Mesodermal cell (in vitro differentiated cells): ENCODE results near the gene CALML4. TPM values are rescaled to one million over a fixed set of nuclear protein-coding genes. Genes with fewer than 3 reads are reported as not detected.
"Not testable (repeated sequence)": the region's sequence is repeated elsewhere in the genome, so short reads cannot be mapped to it uniquely, and the experiment has no call there.

Experiments
- H3K27ac ChIP-seq: 2 replicates; pipeline ENCODE4 v1.7.0; 2013; ENCODE audit warnings: mild to moderate bottlenecking, low read depth, low read length, moderate library complexity; ENCODE audit not compliant: severe bottlenecking
- H3K36me3 ChIP-seq: 2 replicates; pipeline ENCODE4 v1.7.1; 2013; ENCODE audit warnings: mild to moderate bottlenecking, low read length, moderate library complexity; ENCODE audit not compliant: control insufficient read depth, insufficient read depth
- H3K4me1 ChIP-seq: one replicate; pipeline ENCODE4 v1.7.1; 2013; ENCODE audit warnings: mild to moderate bottlenecking, low read length; ENCODE audit not compliant: insufficient read depth, control insufficient read depth, poor library complexity, severe bottlenecking
- H3K4me3 ChIP-seq: 2 replicates; pipeline ENCODE4 v1.7.0; 2013; ENCODE audit warnings: low read length, control low read depth, mild to moderate bottlenecking; ENCODE audit not compliant: insufficient read depth, poor library complexity, severe bottlenecking; ENCODE audit errors: extremely low read depth
- H3K9me3 ChIP-seq: 2 replicates; pipeline ENCODE4 v1.7.1; 2013; ENCODE audit warnings: mild to moderate bottlenecking, low read length, moderate library complexity; ENCODE audit not compliant: control insufficient read depth
- whole genome bisulfite sequencing, 2 experiments: methylation state at CpG; one replicate each; pipeline ENCODE4 v1.1.5; 2013; ENCODE audit warnings: missing lambda C conversion rate in 2 of 2; ENCODE audit not compliant: insufficient coverage in 2 of 2; 5-methylcytosine and 5-hydroxymethylcytosine counted together
- polyA plus RNA-seq, 2 experiments: library from polyadenylated mRNA; stranded (reverse); fragments of 50-300 nt; gene quantifications; one replicate each; pipeline ENCODE4 v1.2.3, GENCODE V29; 2013

Gene CALML4, protein sequence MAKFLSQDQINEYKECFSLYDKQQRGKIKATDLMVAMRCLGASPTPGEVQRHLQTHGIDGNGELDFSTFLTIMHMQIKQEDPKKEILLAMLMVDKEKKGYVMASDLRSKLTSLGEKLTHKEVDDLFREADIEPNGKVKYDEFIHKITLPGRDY
- polyA plus RNA-seq (2013, experiment 1 of 2), result 8.8 TPM
- polyA plus RNA-seq (2013, experiment 2 of 2), result 5.1 TPM

DNA sequence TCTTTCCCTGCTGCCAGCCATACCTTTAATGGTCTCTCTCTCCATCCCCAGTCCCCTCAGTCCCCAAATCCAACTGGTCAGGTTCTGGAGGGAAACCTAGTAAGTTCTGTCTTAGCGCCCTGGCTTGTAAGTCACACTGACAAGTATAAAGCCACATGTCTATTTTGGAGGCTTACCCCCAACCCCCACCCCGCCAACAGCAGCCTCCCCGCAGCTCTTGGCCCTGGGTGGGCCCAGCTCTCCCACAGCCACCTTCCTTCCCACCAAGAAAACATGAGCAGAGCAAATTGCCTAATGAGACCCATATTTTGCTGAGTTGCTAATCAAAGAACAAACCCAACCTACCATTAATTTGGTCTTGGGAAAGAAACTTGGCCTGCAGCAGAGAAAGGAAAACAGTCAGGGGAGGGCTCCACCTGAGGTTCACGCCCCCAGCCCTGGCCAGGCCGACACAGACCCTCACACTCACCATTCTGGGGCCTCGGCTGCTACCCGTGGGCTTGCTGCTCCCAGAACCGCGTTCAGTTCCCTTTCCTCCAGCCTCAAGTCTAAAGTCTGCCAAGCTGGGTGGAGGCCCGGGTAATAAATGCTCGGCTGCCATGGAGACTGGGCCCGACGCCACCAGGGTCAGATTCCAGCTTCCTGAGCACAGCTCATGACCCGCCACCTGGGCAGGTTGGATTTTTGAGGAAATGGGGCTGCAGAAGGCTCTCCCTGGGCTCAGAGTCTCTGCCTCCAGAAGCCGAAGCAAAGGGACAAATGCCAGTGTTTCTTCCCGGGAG is at the start of gene CALML4:
CALML4 (minus strand) TSS at position 557 of the 782 bp plus-strand sequence; CDS start at position 472, 85 bp downstream.
- Histone ChIP-seq H3K9me3 (no peaks in the 10 kb centered on the region), H3K27ac (no peak within 1 kb of the TSS), H3K4me1 (peaks cover 11% of the 10 kb centered on the region), H3K4me3 (no peak within 1 kb of the TSS), H3K36me3 (no peaks in the 10 kb centered on the region)
- 89 to 95% methylated on average over 12 to 13 of the region's 16 CpGs for WGBS, 2 experiments

DNA sequence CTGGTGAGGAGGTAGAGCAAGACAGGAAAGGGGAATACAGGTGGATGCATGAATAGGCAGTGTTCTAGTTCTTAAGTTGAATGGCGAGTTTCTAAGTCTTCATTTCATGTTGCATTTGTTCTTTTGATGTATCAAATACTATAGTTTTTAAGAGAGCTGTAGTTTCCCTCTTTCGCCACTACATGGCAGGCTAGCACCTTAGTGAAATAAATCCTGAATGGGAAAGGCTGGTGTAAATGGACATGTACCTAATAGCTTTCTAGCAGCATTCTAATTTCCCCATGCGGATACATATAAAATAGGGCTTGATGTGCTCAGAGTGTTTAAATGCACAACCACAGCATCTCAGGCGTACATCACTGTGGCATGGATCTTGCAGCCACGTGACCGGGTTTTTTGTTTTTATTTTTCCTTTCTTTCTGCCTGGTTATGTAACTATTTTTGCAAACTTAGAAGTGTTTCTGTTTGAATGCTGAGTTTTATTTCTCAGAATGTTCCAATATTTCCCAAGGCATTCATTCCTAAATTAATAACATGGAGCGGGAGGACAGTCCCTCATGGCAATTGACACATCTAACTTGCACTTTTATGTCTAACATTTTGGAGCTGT is 47.9 kb upstream of the CALML4 start:
- Histone ChIP-seq H3K36me3 (no peaks in the 10 kb centered on the region), H3K4me1 (peaks cover 4% of the 10 kb centered on the region), H3K27ac (no peak overlapping the region), H3K4me3 (no peak overlapping the region), H3K9me3 (peaks cover 2% of the 10 kb centered on the region)
- WGBS, 2 experiments, result 27 to 71% methylated on average over 1 to 3 of the region's 7 CpGs

DNA sequence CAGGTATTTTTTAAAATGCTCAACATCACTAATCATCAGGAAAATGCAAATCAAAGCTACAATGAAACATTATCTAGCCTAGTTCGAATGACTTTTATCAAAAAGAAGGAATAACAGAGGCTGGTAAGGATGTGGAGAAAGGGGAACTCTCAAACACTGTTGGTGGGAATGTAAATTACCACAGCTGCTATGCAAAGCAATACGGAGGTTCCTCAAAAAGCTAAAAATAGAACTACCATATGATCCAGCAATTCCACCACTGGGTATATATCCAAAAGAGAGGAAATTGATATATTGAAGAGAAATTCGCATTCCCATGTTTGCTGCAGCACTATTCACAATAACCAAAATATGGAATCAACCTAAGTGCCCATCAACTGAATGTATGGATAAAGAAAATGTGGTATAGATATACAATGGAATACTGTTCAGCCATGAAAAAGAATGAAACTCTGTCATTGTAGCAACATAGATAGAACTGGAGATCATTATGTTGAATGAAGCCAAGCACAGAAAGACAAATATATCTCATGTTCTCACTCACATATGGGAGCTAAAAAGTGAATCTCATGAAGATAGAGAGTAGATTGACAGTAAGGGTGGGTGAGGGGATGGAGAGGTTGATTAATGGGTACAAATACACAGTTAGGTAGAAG is 44.1 kb upstream of the CALML4 start:
- Histone ChIP-seq H3K4me1 (no peaks in the 10 kb centered on the region), H3K27ac (no peak overlapping the region), H3K4me3 (no peak overlapping the region), H3K36me3 (no peaks in the 10 kb centered on the region), H3K9me3 (peaks cover 3% of the 10 kb centered on the region)
- no CpG with 5 or more reads among the region's 3 CpGs for WGBS, 2 experiments

DNA sequence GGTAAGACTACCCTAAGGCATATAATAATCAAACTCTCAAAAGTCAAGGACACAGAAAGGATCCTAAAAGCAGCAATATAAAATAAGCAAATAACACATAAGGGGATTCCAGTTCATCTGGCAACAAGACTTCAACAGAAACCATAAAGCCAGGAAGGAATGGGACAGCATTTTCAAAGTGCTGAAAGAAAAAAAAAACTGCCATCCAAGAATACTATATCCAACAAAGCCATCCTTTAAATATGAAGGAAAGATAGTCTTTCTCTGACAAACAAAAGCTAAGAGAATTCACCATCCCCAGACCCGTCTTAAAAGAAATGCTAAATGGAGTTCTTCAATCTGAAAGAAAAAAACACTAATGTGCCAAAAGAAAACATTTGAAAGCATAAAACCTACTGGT is 39.1 kb upstream of the CALML4 start:
- peaks cover 3% of the 10 kb centered on the region for H3K9me3 ChIP-seq
- WGBS, 2 experiments, result 100% methylated on average over 1 of the region's 1 CpG; no CpG with 5 or more reads in 1 of the 2 experiments
- H3K4me3 ChIP-seq, result no peak overlapping the region
- no peaks in the 10 kb centered on the region for H3K4me1 ChIP-seq
- H3K27ac ChIP-seq, result no peak overlapping the region
- no peaks in the 10 kb centered on the region for H3K36me3 ChIP-seq

DNA sequence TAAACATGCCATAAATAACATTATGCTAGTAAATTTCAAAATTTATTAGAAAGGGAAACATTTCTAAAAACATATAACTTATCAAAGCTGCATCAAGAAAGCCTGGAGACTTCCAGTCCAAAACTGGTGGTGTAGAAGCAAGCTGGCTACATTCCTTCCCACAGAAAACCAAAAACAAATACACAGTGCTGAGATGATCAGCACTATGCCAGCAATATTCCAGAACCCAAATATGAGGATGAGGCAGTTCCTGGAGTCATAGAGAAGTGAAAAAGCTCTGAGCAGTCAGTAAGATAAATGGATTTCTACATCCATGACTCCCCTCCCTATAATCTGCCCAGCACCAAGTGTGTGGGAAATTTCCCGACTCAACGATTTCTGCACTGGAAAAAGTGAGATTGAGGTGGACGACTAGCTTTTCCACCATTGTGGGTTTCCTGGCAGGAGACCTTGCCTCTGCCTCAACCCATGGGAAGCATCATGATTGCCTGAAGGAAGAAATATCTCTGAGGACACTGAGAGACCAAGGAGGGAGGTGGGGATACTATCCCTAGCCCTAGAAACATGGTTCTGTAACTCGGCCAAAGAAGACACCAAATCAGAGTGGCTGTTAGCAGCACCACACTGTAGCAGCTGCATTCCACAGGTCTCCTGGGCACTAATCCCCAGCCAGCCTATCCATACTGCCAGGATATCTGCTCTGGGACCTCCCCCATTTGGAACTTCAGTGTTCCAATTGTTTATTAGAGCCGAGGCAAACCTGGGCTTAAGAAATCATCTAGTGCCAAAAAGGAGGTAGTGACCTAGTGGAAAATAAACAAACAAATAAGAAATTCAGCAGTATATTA is 36.2 kb upstream of the CALML4 start:
- 64 to 82% methylated on average over 1 to 4 of the region's 5 CpGs for WGBS, 2 experiments
- Histone ChIP-seq H3K36me3 (no peaks in the 10 kb centered on the region), H3K4me1 (no peaks in the 10 kb centered on the region), H3K4me3 (no peak overlapping the region), H3K27ac (no peak overlapping the region), H3K9me3 (no peaks in the 10 kb centered on the region)

DNA sequence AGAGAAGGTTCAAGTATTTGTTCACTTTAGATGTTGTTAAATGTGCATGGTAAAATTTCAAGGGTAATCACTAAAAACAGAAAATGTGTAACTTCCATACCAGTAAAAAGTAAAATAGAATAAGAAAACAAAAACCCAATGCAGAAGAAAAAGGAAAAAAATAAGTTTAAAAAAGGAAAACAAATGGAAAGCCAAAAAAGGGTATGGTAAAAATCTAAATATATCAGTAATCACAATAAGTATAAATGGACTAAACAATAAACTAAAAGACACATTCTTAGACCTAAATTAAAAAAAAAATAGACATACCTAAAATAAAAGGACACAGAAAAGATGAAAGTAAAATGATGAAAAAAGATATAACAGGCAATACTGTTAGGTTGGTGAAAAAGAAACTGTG is 33.9 kb upstream of the CALML4 start:
- Histone ChIP-seq H3K27ac (no peak overlapping the region), H3K9me3 (no peaks in the 10 kb centered on the region), H3K36me3 (no peaks in the 10 kb centered on the region), H3K4me3 (no peak overlapping the region), H3K4me1 (no peaks in the 10 kb centered on the region)

DNA sequence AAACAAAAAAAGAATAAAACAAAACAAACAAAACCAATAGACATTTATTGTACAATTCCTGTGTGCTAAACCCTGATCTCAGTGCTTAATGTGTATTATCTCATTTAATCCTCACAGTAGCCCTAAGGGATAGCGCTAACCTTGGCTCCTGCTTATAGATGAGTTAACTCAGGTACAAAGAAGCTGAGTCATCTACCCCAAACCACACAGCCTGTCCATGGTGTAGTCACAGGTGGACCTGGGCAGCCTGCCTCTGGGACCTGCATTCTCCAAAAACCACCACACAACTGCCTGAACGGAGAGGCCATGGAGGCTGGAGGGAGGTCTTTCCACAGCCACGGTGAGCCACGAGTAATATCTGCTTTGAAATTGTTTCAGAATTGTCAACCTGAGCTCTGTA is 29.9 kb upstream of the CALML4 start:
- 86 to 96% methylated on average over 2 to 3 of the region's 4 CpGs for WGBS, 2 experiments
- H3K4me1 ChIP-seq, result peaks cover 4% of the 10 kb centered on the region
- no peak overlapping the region for H3K27ac ChIP-seq
- H3K9me3 ChIP-seq, result no peaks in the 10 kb centered on the region
- H3K36me3 ChIP-seq, result no peaks in the 10 kb centered on the region
- H3K4me3 ChIP-seq, result no peak overlapping the region

DNA sequence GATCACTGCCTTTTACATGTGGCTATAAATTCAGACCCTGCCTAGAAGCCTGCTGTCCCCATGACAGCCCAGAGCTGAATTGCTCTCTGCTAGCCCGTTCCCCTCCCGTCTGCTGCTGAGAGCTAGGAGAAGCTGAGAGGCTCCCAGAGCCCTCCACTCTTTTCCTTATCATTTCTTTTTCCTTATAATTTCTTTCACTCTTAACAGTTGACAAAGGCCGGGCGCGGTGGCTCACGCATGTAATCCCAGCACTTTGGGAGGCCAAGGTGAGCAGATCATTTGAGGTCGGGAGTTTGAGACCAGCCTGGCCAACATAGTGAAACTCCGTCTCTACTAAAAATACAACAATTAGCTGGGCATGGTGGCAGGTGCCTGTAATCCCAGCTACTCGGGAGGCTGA is 29.4 kb upstream of the CALML4 start:
- H3K4me1 ChIP-seq, H3K36me3 ChIP-seq, H3K4me3 ChIP-seq, H3K9me3 ChIP-seq, H3K27ac ChIP-seq: not testable (repeated sequence)
- 87 to 90% methylated on average over 5 to 7 of the region's 9 CpGs for WGBS, 2 experiments

DNA sequence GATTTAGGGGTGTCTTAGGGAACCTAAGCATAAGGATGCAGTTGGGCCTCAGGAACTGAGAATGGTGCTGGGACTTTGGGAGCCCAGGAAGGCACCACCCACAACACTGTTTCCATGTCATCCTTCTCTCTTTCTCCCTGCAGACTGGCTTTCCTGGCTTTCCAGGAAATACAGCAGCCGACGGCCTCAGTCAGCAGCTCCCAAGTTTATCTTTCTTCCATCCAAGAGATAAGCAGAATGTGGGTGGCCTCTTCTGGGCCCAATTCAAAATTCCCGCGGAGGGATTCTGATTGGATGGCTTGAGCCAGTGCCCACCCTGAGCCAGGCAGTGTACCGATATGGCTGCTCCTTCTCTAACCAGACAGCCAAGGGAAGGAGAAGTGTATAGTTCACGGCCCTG is 28.9 kb upstream of the CALML4 start:
- Histone ChIP-seq H3K36me3 (no peaks in the 10 kb centered on the region), H3K4me3 (no peak overlapping the region), H3K27ac (no peak overlapping the region), H3K4me1 (peaks cover 4% of the 10 kb centered on the region), H3K9me3 (no peaks in the 10 kb centered on the region)
- WGBS, 2 experiments, result 62 to 67% methylated on average over 2 to 6 of the region's 6 CpGs

DNA sequence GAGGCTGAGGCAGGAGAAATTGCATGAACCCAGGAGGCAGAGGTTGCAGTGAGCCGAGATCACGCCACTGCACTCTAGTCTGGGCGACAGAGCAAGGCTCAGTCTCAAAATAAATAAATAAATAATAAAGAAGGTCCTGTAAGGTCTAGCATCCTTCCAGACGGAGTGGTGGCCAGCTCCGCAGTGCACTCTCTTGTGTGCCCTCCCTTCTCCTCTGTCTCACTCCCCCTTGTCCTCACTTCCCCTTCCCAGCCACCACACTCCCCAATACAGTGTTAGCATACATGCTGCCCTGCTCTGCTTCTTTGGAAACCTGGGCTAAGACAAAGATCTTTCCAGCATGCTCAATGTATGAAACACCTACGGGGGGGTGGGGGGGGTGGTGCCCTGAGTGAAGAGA is 27.8 kb upstream of the CALML4 start:
- no peaks in the 10 kb centered on the region for H3K9me3 ChIP-seq
- peaks cover 7% of the 10 kb centered on the region for H3K4me1 ChIP-seq
- no peak overlapping the region for H3K4me3 ChIP-seq
- H3K36me3 ChIP-seq, result no peaks in the 10 kb centered on the region
- H3K27ac ChIP-seq, result no peak overlapping the region
- 100% methylated on average over 2 of the region's 6 CpGs for WGBS, 2 experiments
